ENCODE measurements around the gene FAM117A.

GRCh38 chr17:49748223-49748622, 15.7 kb downstream of the FAM117A start:
- TF ChIP-seq CTCF (IDR thresholded peaks at IDR 0.05): no peak
- no peak for TF ChIP-seq POLR2A (IDR thresholded peaks at IDR 0.05)
